Fibroblast of mammary gland (primary cell): ENCODE measurements around the gene TLR5.

Source experiments
- DNase-seq: peaks from one replicate; pipeline ENCODE4 v3.0.0-alpha.2; 2010; ENCODE audit warnings: low read depth
- H3K4me3 ChIP-seq: 2 replicates; pipeline ENCODE4 v1.5.1; 2011; ENCODE audit warnings: low read depth, mild to moderate bottlenecking, low read length, moderate library complexity; ENCODE audit not compliant: control insufficient read depth
- TF ChIP-seq, protein P1 (sequence below): conservative IDR thresholded peaks from 2 replicates; pipeline ENCODE4 v1.5.1; 2011; ENCODE audit warnings: low read depth, low read length, inconsistent platforms; ENCODE audit not compliant: control insufficient read depth, insufficient read depth

The TLR5 gene

DNA sequence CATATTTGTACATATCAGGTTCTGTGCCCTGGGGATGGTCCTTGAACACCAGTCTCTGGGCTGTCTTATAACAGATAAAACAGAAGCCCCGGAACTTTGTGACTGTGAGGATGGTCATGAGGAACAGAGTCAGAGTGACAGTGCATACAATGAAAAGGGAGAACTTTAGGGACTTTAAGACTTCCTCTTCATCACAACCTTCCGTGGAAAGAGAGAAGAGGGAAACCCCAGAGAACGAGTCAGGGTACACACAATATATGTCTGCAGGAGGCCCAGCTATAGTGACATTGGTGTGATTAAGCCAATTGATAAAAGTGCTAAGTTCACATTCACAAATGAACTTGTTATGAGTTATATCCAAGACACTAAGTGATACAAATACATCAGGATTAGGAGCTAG, 32.1 kb downstream of the TLR5 start:
- DNase-seq = no peak
- no peak overlapping the region for H3K4me3 ChIP-seq
- TF ChIP-seq, protein P1, sequence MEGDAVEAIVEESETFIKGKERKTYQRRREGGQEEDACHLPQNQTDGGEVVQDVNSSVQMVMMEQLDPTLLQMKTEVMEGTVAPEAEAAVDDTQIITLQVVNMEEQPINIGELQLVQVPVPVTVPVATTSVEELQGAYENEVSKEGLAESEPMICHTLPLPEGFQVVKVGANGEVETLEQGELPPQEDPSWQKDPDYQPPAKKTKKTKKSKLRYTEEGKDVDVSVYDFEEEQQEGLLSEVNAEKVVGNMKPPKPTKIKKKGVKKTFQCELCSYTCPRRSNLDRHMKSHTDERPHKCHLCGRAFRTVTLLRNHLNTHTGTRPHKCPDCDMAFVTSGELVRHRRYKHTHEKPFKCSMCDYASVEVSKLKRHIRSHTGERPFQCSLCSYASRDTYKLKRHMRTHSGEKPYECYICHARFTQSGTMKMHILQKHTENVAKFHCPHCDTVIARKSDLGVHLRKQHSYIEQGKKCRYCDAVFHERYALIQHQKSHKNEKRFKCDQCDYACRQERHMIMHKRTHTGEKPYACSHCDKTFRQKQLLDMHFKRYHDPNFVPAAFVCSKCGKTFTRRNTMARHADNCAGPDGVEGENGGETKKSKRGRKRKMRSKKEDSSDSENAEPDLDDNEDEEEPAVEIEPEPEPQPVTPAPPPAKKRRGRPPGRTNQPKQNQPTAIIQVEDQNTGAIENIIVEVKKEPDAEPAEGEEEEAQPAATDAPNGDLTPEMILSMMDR = no peak

DNA sequence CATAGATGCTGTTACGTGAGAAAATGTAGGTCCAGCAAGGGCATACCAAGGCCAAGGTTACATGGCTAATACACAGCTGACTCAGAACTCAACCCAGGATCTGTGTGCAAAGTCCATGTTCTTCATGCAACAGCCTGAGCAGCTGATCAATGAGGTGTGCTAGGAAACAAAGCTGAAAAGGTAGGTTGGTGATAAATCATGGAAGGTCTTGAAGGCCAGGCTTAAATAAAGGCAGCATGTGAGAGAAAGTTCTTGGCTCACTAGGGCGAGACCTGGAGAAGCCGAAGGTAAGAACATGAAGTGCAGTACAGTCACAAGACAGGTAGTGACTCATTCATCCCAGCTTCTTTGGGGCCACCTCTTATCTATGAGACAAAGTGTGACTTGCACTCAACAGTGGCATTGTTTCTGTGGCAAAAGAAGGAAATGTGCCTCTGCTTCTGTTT, 33.4 kb downstream of the TLR5 start:
- no peak overlapping the region for H3K4me3 ChIP-seq
- no peak for DNase-seq
- TF ChIP-seq, protein P1 = no peak

DNA sequence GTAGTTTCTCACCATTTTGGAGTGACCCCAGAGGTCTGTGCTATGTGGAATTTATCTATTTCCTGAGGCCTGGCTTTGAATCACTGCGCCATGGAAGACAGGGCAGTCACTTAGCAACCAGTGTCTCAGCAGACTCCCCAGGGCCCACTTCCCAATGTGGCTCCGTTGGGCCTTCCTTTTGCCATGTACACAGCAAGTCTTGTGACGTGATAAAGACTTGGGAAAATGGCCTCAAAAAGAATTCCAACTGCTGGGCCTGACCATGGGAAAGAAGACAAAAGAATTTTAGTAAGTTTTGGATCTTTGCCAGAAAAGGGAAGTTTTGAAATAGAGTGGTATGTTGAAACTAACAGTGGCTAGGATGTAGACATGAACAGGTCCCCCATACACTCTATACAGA, 36.2 kb downstream of the TLR5 start:
- no peak overlapping the region for H3K4me3 ChIP-seq
- DNase-seq = peak; percentile 25
- TF ChIP-seq, protein P1 = no peak

DNA sequence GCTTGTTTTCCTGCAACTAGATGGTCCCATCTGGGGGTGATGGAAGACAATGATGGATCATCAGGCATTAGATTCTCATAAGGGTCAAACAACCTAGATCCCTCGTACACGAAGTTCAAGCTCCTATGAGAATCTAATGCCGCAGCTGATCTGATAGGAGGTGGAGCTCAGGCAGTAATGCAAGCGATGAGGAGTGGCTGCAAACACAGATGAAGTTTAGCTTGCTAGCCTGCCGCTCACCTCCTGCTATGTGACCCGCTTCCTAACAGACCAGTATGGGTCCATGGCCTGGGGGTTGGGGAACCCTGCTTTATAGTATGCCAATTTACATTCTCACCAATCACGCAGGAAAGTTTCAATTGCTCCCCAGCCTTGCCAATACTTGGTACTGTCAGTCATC, 37.5 kb downstream of the TLR5 start:
- H3K4me3 ChIP-seq = no peak overlapping the region
- TF ChIP-seq, protein P1 = no peak
- no peak for DNase-seq

DNA sequence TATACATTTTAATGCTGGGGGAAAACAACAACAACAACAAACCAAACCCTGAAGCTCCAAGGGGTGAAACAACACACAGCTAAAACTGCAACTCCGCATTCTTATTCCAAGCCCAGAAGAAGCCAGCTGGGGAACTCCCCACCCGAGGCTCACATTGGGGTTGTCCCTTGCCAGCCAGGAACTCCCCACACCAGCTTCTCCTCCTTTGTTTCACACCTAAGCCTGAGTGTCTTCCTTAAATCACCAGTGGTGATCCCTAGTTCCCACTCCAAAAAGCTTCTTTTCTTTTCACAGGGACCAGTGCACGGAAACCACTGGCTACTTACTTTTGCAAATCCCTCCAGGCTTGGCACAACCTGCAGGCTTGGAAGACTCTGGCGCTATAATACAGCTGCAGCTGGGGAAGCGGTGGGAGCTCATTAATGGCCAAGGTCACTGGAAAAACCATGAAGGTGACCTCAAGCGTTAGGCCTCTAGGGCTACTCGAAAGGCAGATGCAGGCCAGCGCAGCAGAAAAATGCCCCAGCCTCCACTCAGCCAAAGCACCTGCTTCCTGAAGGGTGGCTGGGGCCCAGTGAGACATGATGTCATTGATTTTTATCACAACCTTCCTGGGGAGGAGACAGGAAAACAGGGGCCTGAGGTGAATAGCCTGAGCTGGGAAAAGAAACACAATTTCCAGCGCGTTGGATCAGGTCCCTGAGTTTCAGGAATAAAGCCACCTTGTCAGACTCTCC, 40.1 kb downstream of the TLR5 start:
- no peak for DNase-seq
- TF ChIP-seq, protein P1 = no peak
- no peak overlapping the region for H3K4me3 ChIP-seq

DNA sequence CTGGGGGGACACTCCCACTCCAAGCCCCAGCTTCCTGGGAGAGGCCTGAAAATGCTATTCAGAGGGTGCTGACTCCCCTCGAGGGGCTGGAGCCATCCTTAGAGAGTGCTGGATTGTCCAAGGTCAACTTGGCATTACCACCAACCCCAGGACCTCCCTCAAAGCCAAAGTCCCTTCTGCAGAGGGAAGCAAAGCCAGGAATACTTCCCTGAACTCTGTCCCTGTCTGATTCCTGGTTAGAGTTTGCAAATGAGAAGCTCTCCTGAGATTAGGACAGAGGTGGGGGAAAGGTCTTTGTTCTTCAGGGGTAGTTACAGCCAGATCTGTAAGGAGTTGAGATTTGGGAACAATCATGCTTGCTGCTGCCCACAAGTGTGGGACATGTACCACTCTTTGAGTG, 45.3 kb downstream of the TLR5 start:
- TF ChIP-seq, protein P1 = no peak

DNA sequence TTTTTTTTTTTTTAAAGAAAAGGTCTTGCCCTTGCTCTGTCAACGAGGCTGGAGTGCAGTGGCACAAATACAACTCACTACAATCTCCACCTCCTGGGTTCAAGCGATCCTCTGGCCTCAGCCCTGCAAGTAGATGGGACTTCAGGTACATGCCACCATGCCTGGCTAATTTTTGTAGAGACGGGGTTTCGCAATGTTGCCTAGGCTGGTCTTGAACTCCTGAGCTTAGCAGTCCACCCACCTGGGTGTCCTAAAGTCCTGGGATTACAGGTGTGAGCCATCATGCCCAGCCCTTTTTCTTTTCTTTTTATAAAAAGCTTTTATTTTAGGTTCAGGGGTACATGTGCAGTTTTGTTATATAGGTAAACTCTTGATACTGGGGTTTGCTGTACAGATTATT, 47.2 kb downstream of the TLR5 start:
- DNase-seq = no peak
- no peak overlapping the region for H3K4me3 ChIP-seq
- TF ChIP-seq, protein P1 = no peak

More for the DNA sequence above, 45.3 kb downstream of the TLR5 start:
- no peak overlapping the region for H3K4me3 ChIP-seq
- DNase-seq = no peak
